GM19025 (cell line): ENCODE measurements around the gene IL9R.
"Not testable (repeated sequence)": the region's sequence is repeated elsewhere in the genome, so short reads cannot be mapped to it uniquely, and the experiment has no call there.

Experiments
- ATAC-seq: cut with Tn5 transposase; IDR thresholded peaks from one replicate; pipeline ENCODE4 v1.9.1; 2021; ENCODE audit warnings: mild to moderate bottlenecking, low read depth, moderate library complexity; ENCODE audit not compliant: unreplicated experiment

Gene IL9R

GRCh38 chrX:155995321-155995875 is 2.1 kb upstream of the IL9R start:
- no peak for ATAC-seq

GRCh38 chrX:155998116-155998515 is 620 bp downstream of the IL9R start:
- ATAC-seq, result no peak

GRCh38 chrX:155998761-155999510 is 1.4 kb downstream of the IL9R start:
- ATAC-seq, result no peak

- not testable (repeated sequence) for ATAC-seq
Observed at GRCh38 chrX:155999751-156000150, 2.3 kb downstream of the IL9R start.

GRCh38 chrX:156000361-156000926 is 2.9 kb downstream of the IL9R start:
- ATAC-seq, result no peak

- ATAC-seq, result no peak
Observed at GRCh38 chrX:156001001-156001666, 3.6 kb downstream of the IL9R start.

- ATAC-seq, result no peak
Observed at GRCh38 chrX:156001667-156002021, 4.1 kb downstream of the IL9R start.

GRCh38 chrX:156002507-156002906 is 5.0 kb downstream of the IL9R start:
- no peak for ATAC-seq

GRCh38 chrX:156003486-156004185 is 6.1 kb downstream of the IL9R start:
- ATAC-seq, result no peak

- no peak for ATAC-seq
Observed at GRCh38 chrX:156004256-156004655, 6.8 kb downstream of the IL9R start.

- ATAC-seq, result no peak
Observed at GRCh38 chrX:156004740-156005139, 7.2 kb downstream of the IL9R start.

- no peak for ATAC-seq
Observed at GRCh38 chrX:156005144-156005543, 7.6 kb downstream of the IL9R start.

- not testable (repeated sequence) for ATAC-seq
Observed at GRCh38 chrX:156006468-156006867, 9.0 kb downstream of the IL9R start.

- not testable (repeated sequence) for ATAC-seq
Observed at GRCh38 chrX:156008379-156008778, 10.9 kb downstream of the IL9R start.

- no peak for ATAC-seq
Observed at GRCh38 chrX:156008915-156009314, 11.4 kb downstream of the IL9R start.

GRCh38 chrX:156009691-156010090 is 12.2 kb downstream of the IL9R start:
- ATAC-seq, result not testable (repeated sequence)

- not testable (repeated sequence) for ATAC-seq
Observed at GRCh38 chrX:156013286-156013953, 15.9 kb downstream of the IL9R start.

GRCh38 chrX:156019846-156020245 is 22.4 kb downstream of the IL9R start:
- ATAC-seq, result not testable (repeated sequence)

GRCh38 chrX:156023002-156023401 is 25.5 kb downstream of the IL9R start:
- not testable (repeated sequence) for ATAC-seq

- not testable (repeated sequence) for ATAC-seq
Observed at GRCh38 chrX:156024949-156025492, 27.5 kb downstream of the IL9R start.
